Keratinocyte (primary cell): ENCODE data around the gene ARHGAP28. TPM values are rescaled to one million over a fixed set of nuclear protein-coding genes. Genes with fewer than 3 reads are reported as not detected.

Experiments
- DNase-seq: peaks from one replicate; pipeline ENCODE4 v3.0.0-alpha.2; 2011; ENCODE audit warnings: low read depth, missing footprints, low spot score
- FAIRE-seq: peaks from 2 replicates; lab custom pipeline; 2011; peaks lifted over from hg19 to GRCh38; lab: Jason Lieb, UNC
- H2AFZ ChIP-seq: 2 replicates; pipeline ENCODE4 v1.6.0; 2012; ENCODE audit warnings: low read length, control low read depth, inconsistent platforms; ENCODE audit not compliant: control insufficient read depth
- H3K27ac ChIP-seq: 2 replicates; pipeline ENCODE4 v1.5.1; 2011; ENCODE audit warnings: low read length; ENCODE audit not compliant: control insufficient read depth, insufficient read depth
- H3K27me3 ChIP-seq: 3 replicates; pipeline ENCODE4 v1.6.0; 2011; ENCODE audit warnings: low read length; ENCODE audit not compliant: control insufficient read depth, insufficient read depth; ENCODE audit errors: extremely low read depth
- H3K36me3 ChIP-seq, 2 experiments: 2 replicates in 1 of 2; 3 replicates in 1 of 2; pipeline ENCODE4 v1.5.1; 2011; ENCODE audit warnings: low read length in 2 of 2, mild to moderate bottlenecking in 1 of 2; ENCODE audit not compliant: control insufficient read depth in 2 of 2, insufficient read depth in 2 of 2; ENCODE audit errors: extremely low read depth in 1 of 2
- H3K4me1 ChIP-seq: 3 replicates; pipeline ENCODE4 v1.5.1; 2011; ENCODE audit warnings: low read length; ENCODE audit not compliant: control insufficient read depth, insufficient read depth; ENCODE audit errors: extremely low read depth
- H3K4me2 ChIP-seq: 3 replicates; pipeline ENCODE4 v1.6.0; 2011; ENCODE audit warnings: low read depth, low read length; ENCODE audit not compliant: control insufficient read depth, insufficient read depth; ENCODE audit errors: extremely low read depth
- H3K4me3 ChIP-seq, 3 experiments: fragments of 200-600 bp in 1 of 3; sonication (generic) in 1 of 3; 2 replicates in 2 of 3; 3 replicates in 1 of 3; pipeline ENCODE4 v1.5.1; 2011 to 2016; ENCODE audit warnings: low read length in 3 of 3, mild to moderate bottlenecking in 3 of 3, control low read depth in 2 of 3, inconsistent platforms in 1 of 3, low read depth in 1 of 3, mixed read lengths in 1 of 3, mixed run types in 1 of 3, moderate library complexity in 1 of 3; ENCODE audit not compliant: control insufficient read depth in 2 of 3, insufficient read depth in 2 of 3; ENCODE audit errors: extremely low read depth in 1 of 3
- H3K79me2 ChIP-seq: 2 replicates; pipeline ENCODE4 v1.6.0; 2012; ENCODE audit warnings: low read length; ENCODE audit not compliant: control insufficient read depth, insufficient read depth
- H3K9ac ChIP-seq: 3 replicates; pipeline ENCODE4 v1.6.0; 2011; ENCODE audit warnings: low read length; ENCODE audit not compliant: control insufficient read depth, insufficient read depth; ENCODE audit errors: extremely low read depth
- H3K9me1 ChIP-seq: 3 replicates; pipeline ENCODE4 v1.6.0; 2011; ENCODE audit warnings: low read length; ENCODE audit not compliant: control insufficient read depth, insufficient read depth; ENCODE audit errors: extremely low read depth
- H3K9me3 ChIP-seq: 2 replicates; pipeline ENCODE4 v1.5.1; 2012; ENCODE audit warnings: low read depth, low read length; ENCODE audit not compliant: control insufficient read depth
- H4K20me1 ChIP-seq: 3 replicates; pipeline ENCODE4 v1.6.0; 2011; ENCODE audit warnings: low read length; ENCODE audit not compliant: control insufficient read depth, insufficient read depth; ENCODE audit errors: extremely low read depth
- EZH2 ChIP-seq: IDR thresholded peaks from one replicate; pipeline ENCODE4 v1.6.1; 2012; ENCODE audit warnings: inconsistent platforms, mild to moderate bottlenecking, low read length, moderate library complexity
- dilution Hi-C: fragments of 300-500 bp; cut with MboI; formaldehyde crosslinking; loops from one replicate; pipeline ENCODE4 v1.7.0; 2020; ENCODE audit warnings: low sequenced_read_pairs; ENCODE audit not compliant: extremely low pct_ligation_motif_present
- polyA plus RNA-seq, 5 experiments: library from polyadenylated mRNA; depleted of rRNA in 3 of 5; stranded (reverse) in 3 of 5; stranded (forward) in 1 of 5; unstranded in 1 of 5; fragments of >200 nt; gene quantifications; 1 replicate in 1 of 5; 2 replicates in 3 of 5; 3 replicates in 1 of 5; pipeline versions ENCODE4 v1.2.1 to v1.2.3, GENCODE V29; 2011 to 2012; ENCODE audit warnings: missing spikeins in 2 of 5, low read depth in 1 of 5, low replicate concordance in 1 of 5
- TF ChIP-seq, protein P1 (sequence below), 3 experiments: IDR thresholded peaks in 1 of 3; conservative IDR thresholded peaks in 1 of 3; optimal IDR thresholded peaks in 1 of 3; 2 replicates in 2 of 3; 3 replicates in 1 of 3; pipeline versions ENCODE3 to v1.5.1; 2011; ENCODE audit warnings: low read length in 3 of 3, mild to moderate bottlenecking in 3 of 3, moderate library complexity in 2 of 3, control low read depth in 1 of 3, inconsistent platforms in 1 of 3; ENCODE audit not compliant: insufficient read depth in 2 of 3; ENCODE audit errors: extremely low read depth in 1 of 3

The ARHGAP28 gene
- polyA plus RNA-seq, 1 donor (not counting 4 experiments of a cell fraction or from before 2014, with no cell fraction given): 0.43 TPM

DNA sequence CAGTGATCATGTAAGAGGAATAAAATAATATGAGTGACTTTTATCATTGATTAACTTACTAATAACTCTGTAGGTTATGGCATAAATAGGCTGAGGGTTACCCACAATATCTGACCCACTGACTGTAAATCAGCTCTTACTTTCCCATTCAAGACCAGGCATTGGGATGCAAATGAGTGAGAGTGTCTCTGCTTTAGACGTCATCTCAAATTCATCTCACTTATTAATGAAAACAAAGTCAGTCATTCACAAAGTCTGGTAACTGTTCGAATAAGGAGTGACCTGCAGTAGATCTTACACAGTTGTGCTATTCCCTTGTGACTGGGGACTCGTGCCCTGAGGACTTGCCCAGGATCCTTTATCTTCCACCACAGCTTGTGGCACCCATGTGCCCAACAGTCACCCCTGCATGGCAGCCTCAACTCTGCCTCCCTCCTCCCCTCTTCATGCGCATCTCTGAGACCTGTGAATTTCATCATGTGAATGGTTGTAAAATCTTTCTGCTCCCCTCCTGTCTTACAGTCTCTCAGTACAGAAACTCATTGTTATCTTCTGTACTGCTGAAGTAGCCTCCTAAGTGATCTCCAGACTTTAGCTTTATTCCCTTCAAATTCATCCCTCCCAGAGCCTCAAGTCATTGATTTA is 131.4 kb downstream of the ARHGAP28 start:
- DNase-seq (no peak), FAIRE-seq (no peak)
- no peaks in the 10 kb centered on the region for H3K9me3 ChIP-seq
- no peaks in the 10 kb centered on the region for H3K27me3 ChIP-seq
- no peak overlapping the region for H2AFZ ChIP-seq
- H3K79me2 ChIP-seq: no peaks in the 10 kb centered on the region
- H3K27ac ChIP-seq: no peak overlapping the region
- no peak overlapping the region for H3K4me3 ChIP-seq
- no peak overlapping the region for H3K9ac ChIP-seq
- H3K9me1 ChIP-seq: no peaks in the 10 kb centered on the region
- TF ChIP-seq, protein P1, sequence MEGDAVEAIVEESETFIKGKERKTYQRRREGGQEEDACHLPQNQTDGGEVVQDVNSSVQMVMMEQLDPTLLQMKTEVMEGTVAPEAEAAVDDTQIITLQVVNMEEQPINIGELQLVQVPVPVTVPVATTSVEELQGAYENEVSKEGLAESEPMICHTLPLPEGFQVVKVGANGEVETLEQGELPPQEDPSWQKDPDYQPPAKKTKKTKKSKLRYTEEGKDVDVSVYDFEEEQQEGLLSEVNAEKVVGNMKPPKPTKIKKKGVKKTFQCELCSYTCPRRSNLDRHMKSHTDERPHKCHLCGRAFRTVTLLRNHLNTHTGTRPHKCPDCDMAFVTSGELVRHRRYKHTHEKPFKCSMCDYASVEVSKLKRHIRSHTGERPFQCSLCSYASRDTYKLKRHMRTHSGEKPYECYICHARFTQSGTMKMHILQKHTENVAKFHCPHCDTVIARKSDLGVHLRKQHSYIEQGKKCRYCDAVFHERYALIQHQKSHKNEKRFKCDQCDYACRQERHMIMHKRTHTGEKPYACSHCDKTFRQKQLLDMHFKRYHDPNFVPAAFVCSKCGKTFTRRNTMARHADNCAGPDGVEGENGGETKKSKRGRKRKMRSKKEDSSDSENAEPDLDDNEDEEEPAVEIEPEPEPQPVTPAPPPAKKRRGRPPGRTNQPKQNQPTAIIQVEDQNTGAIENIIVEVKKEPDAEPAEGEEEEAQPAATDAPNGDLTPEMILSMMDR (optimal IDR thresholded peaks at IDR 0.05 in 1 of 3, IDR thresholded peaks at IDR 0.05 in 1 of 3, conservative IDR thresholded peaks at IDR 0.05 in 1 of 3; ENCODE audit: extremely low read depth in 1 of 3, insufficient read depth in 2 of 3, low read length in 3 of 3): no peak
- no peak for TF ChIP-seq EZH2
- H3K4me1 ChIP-seq: no peaks in the 10 kb centered on the region
- dilution Hi-C loops: no loop called here
- H3K36me3 ChIP-seq: no peaks in the 10 kb centered on the region
- no peak overlapping the region for H3K4me2 ChIP-seq
- no peaks in the 10 kb centered on the region for H4K20me1 ChIP-seq

DNA sequence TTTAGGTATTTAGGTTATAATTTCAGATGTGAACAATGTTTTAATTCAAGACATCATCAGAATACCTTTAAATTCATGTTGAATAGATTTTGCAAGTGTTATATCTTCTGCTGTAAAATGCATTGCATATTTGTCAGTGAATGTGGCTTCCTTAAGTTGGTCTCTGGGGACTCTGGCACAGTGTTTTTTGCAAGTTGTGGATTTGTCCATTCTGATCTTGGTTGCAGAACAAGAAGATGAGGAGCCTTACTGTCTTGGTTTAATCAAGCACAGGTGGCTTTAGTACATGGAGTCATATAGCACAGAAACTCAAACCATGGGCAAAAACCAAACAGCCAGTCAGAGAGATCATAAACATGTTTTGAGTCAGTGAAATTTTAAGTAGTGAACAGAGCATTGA is 135.7 kb downstream of the ARHGAP28 start:
- H3K27ac ChIP-seq: no peak overlapping the region
- TF ChIP-seq, protein P1 (optimal IDR thresholded peaks at IDR 0.05 in 1 of 3, IDR thresholded peaks at IDR 0.05 in 1 of 3, conservative IDR thresholded peaks at IDR 0.05 in 1 of 3; ENCODE audit: extremely low read depth in 1 of 3, insufficient read depth in 2 of 3, low read length in 3 of 3): no peak
- TF ChIP-seq EZH2: no peak
- no peak overlapping the region for H3K4me3 ChIP-seq
- no peaks in the 10 kb centered on the region for H3K9me3 ChIP-seq
- no peaks in the 10 kb centered on the region for H4K20me1 ChIP-seq
- no peaks in the 10 kb centered on the region for H3K27me3 ChIP-seq
- dilution Hi-C loops: no loop called here
- no peaks in the 10 kb centered on the region for H3K79me2 ChIP-seq
- H2AFZ ChIP-seq: no peak overlapping the region
- H3K9me1 ChIP-seq: no peaks in the 10 kb centered on the region
- FAIRE-seq: no peak
- H3K4me2 ChIP-seq: no peak overlapping the region
- DNase-seq: no peak
- no peak overlapping the region for H3K9ac ChIP-seq
- no peaks in the 10 kb centered on the region for H3K4me1 ChIP-seq
- no peaks in the 10 kb centered on the region for H3K36me3 ChIP-seq
